ENCODE data around the gene VPS33A.

Gene VPS33A

GRCh38 chr12:122295877-122296276 is 29.6 kb upstream of the VPS33A start:
- Histone ChIP-seq H3K56ac (ENCODE audit: low read length) (no peak overlapping the region), H4K5ac (ENCODE audit: low read length) (no peak overlapping the region), H3K23ac (ENCODE audit: low read length) (no peak overlapping the region), H3K4ac (ENCODE audit: low read depth, low read length) (no peak overlapping the region), H3K79me2 (ENCODE audit: control insufficient read depth, insufficient read depth, low read length) (no peaks in the 10 kb centered on the region), H3K79me1 (ENCODE audit: low read length) (no peaks in the 10 kb centered on the region), H3K4me3 (ENCODE audit: low read length) (no peak overlapping the region), H3K4me2 (ENCODE audit: low read length) (no peak overlapping the region), H4K8ac (ENCODE audit: low read depth, low read length) (no peak overlapping the region), H2BK5ac (ENCODE audit: low read length) (no peak overlapping the region), H3K9ac (ENCODE audit: low read length) (no peak overlapping the region), H3K27me3 (ENCODE audit: insufficient read depth, low read length, poor library complexity) (no peaks in the 10 kb centered on the region), H2AK5ac (ENCODE audit: low read length) (no peak overlapping the region), H3K18ac (ENCODE audit: low read length) (no peak overlapping the region), H3K27ac (ENCODE audit: low read depth, low read length) (no peak overlapping the region), H3K36me3 (ENCODE audit: control insufficient read depth, insufficient read depth, low read length) (no peaks in the 10 kb centered on the region), H3K4me1 (ENCODE audit: control insufficient read depth, low read depth, low read length) (no peaks in the 10 kb centered on the region), H2BK15ac (replicated peaks; ENCODE audit: low read depth) (no peak overlapping the region), H2BK120ac (ENCODE audit: low read depth, low read length) (no peak overlapping the region)
- no peak for DNase-seq

GRCh38 chr12:122293081-122293480 is 26.8 kb upstream of the VPS33A start:
- H3K4me2 ChIP-seq (ENCODE audit: low read length): no peak overlapping the region
- H2BK5ac ChIP-seq (ENCODE audit: low read length): no peak overlapping the region
- H3K9ac ChIP-seq (ENCODE audit: low read length): no peak overlapping the region
- no peaks in the 10 kb centered on the region for H3K36me3 ChIP-seq (ENCODE audit: control insufficient read depth, insufficient read depth, low read length)
- H3K4ac ChIP-seq (ENCODE audit: low read depth, low read length): no peak overlapping the region
- no CpG with 5 or more reads among the region's 3 CpGs for WGBS (ENCODE audit: extremely low coverage, insufficient coverage, low lambda C conversion rate)
- no peaks in the 10 kb centered on the region for H3K79me2 ChIP-seq (ENCODE audit: control insufficient read depth, insufficient read depth, low read length)
- no peak overlapping the region for H3K56ac ChIP-seq (ENCODE audit: low read length)
- no peak overlapping the region for H2BK120ac ChIP-seq (ENCODE audit: low read depth, low read length)
- H3K4me3 ChIP-seq (ENCODE audit: low read length): no peak overlapping the region
- no peak overlapping the region for H3K18ac ChIP-seq (ENCODE audit: low read length)
- no peaks in the 10 kb centered on the region for H3K27me3 ChIP-seq (ENCODE audit: insufficient read depth, low read length, poor library complexity)
- H3K4me1 ChIP-seq (ENCODE audit: control insufficient read depth, low read depth, low read length): no peaks in the 10 kb centered on the region
- H3K79me1 ChIP-seq (ENCODE audit: low read length): no peaks in the 10 kb centered on the region
- no peak overlapping the region for H3K23ac ChIP-seq (ENCODE audit: low read length)
- H2AK5ac ChIP-seq (ENCODE audit: low read length): no peak overlapping the region
- H3K27ac ChIP-seq (ENCODE audit: low read depth, low read length): no peak overlapping the region
- H4K8ac ChIP-seq (ENCODE audit: low read depth, low read length): no peak overlapping the region
- DNase-seq: no peak
- no peak overlapping the region for H4K5ac ChIP-seq (ENCODE audit: low read length)
- no peak overlapping the region for H2BK15ac ChIP-seq (replicated peaks; ENCODE audit: low read depth)

DNA sequence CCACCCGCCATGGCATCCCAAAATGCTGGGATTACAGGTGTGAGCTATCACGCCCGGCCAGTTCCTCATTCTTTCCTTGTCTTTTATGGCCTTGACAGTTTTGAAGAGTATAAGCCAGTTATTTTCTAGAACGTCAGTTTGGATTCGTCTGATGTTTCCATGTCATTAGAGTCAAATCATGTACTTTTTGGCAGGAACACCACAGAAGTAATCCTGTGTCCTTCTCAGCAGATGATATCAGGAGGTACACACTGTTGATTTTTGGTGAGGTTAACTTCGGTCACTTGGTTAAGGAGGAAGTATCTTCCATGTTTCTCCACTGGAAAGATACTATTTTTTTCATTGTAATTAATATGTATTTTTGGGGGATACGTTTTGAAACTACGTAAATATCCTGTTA is 25.1 kb upstream of the VPS33A start:
- WGBS (ENCODE audit: extremely low coverage, insufficient coverage, low lambda C conversion rate): no CpG with 5 or more reads among the region's 8 CpGs
- Histone ChIP-seq H2BK120ac (ENCODE audit: low read depth, low read length) (no peak overlapping the region), H3K79me1 (ENCODE audit: low read length) (no peaks in the 10 kb centered on the region), H3K4me2 (ENCODE audit: low read length) (no peak overlapping the region), H2BK15ac (replicated peaks; ENCODE audit: low read depth) (no peak overlapping the region), H3K27ac (ENCODE audit: low read depth, low read length) (no peak overlapping the region), H2AK5ac (ENCODE audit: low read length) (no peak overlapping the region), H2BK5ac (ENCODE audit: low read length) (no peak overlapping the region), H3K4me3 (ENCODE audit: low read length) (no peak overlapping the region), H4K8ac (ENCODE audit: low read depth, low read length) (no peak overlapping the region), H3K23ac (ENCODE audit: low read length) (no peak overlapping the region), H4K5ac (ENCODE audit: low read length) (no peak overlapping the region), H3K56ac (ENCODE audit: low read length) (no peak overlapping the region), H3K79me2 (ENCODE audit: control insufficient read depth, insufficient read depth, low read length) (no peaks in the 10 kb centered on the region), H3K36me3 (ENCODE audit: control insufficient read depth, insufficient read depth, low read length) (no peaks in the 10 kb centered on the region), H3K4me1 (ENCODE audit: control insufficient read depth, low read depth, low read length) (no peaks in the 10 kb centered on the region), H3K4ac (ENCODE audit: low read depth, low read length) (no peak overlapping the region), H3K18ac (ENCODE audit: low read length) (no peak overlapping the region), H3K27me3 (ENCODE audit: insufficient read depth, low read length, poor library complexity) (no peaks in the 10 kb centered on the region), H3K9ac (ENCODE audit: low read length) (no peak overlapping the region)
- DNase-seq: no peak

- Histone ChIP-seq H3K23ac (ENCODE audit: low read length) (no peak overlapping the region), H3K27me3 (ENCODE audit: insufficient read depth, low read length, poor library complexity) (no peaks in the 10 kb centered on the region), H3K4ac (ENCODE audit: low read depth, low read length) (no peak overlapping the region), H2AK5ac (ENCODE audit: low read length) (no peak overlapping the region), H3K9ac (ENCODE audit: low read length) (no peak overlapping the region), H3K79me2 (ENCODE audit: control insufficient read depth, insufficient read depth, low read length) (no peaks in the 10 kb centered on the region), H2BK5ac (ENCODE audit: low read length) (no peak overlapping the region), H2BK120ac (ENCODE audit: low read depth, low read length) (no peak overlapping the region), H3K4me1 (ENCODE audit: control insufficient read depth, low read depth, low read length) (no peaks in the 10 kb centered on the region), H4K8ac (ENCODE audit: low read depth, low read length) (no peak overlapping the region), H4K5ac (ENCODE audit: low read length) (no peak overlapping the region), H3K4me2 (ENCODE audit: low read length) (no peak overlapping the region), H3K36me3 (ENCODE audit: control insufficient read depth, insufficient read depth, low read length) (peaks cover 1% of the 10 kb centered on the region), H3K27ac (ENCODE audit: low read depth, low read length) (no peak overlapping the region), H3K18ac (ENCODE audit: low read length) (no peak overlapping the region), H3K56ac (ENCODE audit: low read length) (no peak overlapping the region), H2BK15ac (replicated peaks; ENCODE audit: low read depth) (no peak overlapping the region), H3K79me1 (ENCODE audit: low read length) (no peaks in the 10 kb centered on the region), H3K4me3 (ENCODE audit: low read length) (no peak overlapping the region)
- DNase-seq: no peak
- no CpG with 5 or more reads among the region's 5 CpGs for WGBS (ENCODE audit: extremely low coverage, insufficient coverage, low lambda C conversion rate)
These were observed 17.4 kb upstream of the VPS33A start for GRCh38 chr12:122283680-122284079.

DNA sequence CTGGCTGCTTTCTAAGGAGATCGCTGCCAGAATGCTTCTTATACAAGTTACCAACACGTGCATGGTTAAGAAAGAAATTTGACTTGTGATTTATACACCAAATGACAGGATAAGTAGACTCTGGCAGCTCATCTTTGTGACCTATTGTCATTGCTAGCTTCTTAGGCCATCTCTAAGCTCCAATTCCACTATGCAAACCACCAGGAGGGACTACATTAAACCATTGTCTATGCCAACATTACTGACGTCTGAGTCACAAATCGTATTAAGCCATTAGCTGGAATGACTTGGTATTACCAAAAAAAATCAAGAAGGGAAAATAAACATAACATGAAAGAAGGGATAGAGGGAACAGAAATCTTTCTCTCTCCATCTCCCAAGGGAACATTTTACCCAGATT is 15.8 kb upstream of the VPS33A start:
- Histone ChIP-seq H3K4ac (ENCODE audit: low read depth, low read length) (no peak overlapping the region), H3K79me1 (ENCODE audit: low read length) (no peaks in the 10 kb centered on the region), H4K5ac (ENCODE audit: low read length) (no peak overlapping the region), H4K8ac (ENCODE audit: low read depth, low read length) (no peak overlapping the region), H3K4me3 (ENCODE audit: low read length) (no peak overlapping the region), H3K56ac (ENCODE audit: low read length) (no peak overlapping the region), H2AK5ac (ENCODE audit: low read length) (no peak overlapping the region), H3K27me3 (ENCODE audit: insufficient read depth, low read length, poor library complexity) (no peaks in the 10 kb centered on the region), H3K4me2 (ENCODE audit: low read length) (no peak overlapping the region), H2BK120ac (ENCODE audit: low read depth, low read length) (no peak overlapping the region), H3K23ac (ENCODE audit: low read length) (no peak overlapping the region), H2BK15ac (replicated peaks; ENCODE audit: low read depth) (no peak overlapping the region), H3K27ac (ENCODE audit: low read depth, low read length) (no peak overlapping the region), H3K9ac (ENCODE audit: low read length) (no peak overlapping the region), H3K18ac (ENCODE audit: low read length) (no peak overlapping the region), H2BK5ac (ENCODE audit: low read length) (no peak overlapping the region), H3K36me3 (ENCODE audit: control insufficient read depth, insufficient read depth, low read length) (peaks cover 5% of the 10 kb centered on the region), H3K79me2 (ENCODE audit: control insufficient read depth, insufficient read depth, low read length) (no peaks in the 10 kb centered on the region), H3K4me1 (ENCODE audit: control insufficient read depth, low read depth, low read length) (no peaks in the 10 kb centered on the region)
- peak; percentile 58 for DNase-seq
- WGBS (ENCODE audit: extremely low coverage, insufficient coverage, low lambda C conversion rate): no CpG with 5 or more reads among the region's 4 CpGs

- H3K4me3 ChIP-seq (ENCODE audit: low read length): no peak overlapping the region
- DNase-seq: no peak
- no peak overlapping the region for H3K9ac ChIP-seq (ENCODE audit: low read length)
- H2BK5ac ChIP-seq (ENCODE audit: low read length): no peak overlapping the region
- H3K27me3 ChIP-seq (ENCODE audit: insufficient read depth, low read length, poor library complexity): no peaks in the 10 kb centered on the region
- H3K79me2 ChIP-seq (ENCODE audit: control insufficient read depth, insufficient read depth, low read length): no peaks in the 10 kb centered on the region
- no peak overlapping the region for H3K56ac ChIP-seq (ENCODE audit: low read length)
- no peak overlapping the region for H3K27ac ChIP-seq (ENCODE audit: low read depth, low read length)
- no peak overlapping the region for H3K18ac ChIP-seq (ENCODE audit: low read length)
- H2BK120ac ChIP-seq (ENCODE audit: low read depth, low read length): no peak overlapping the region
- no peak overlapping the region for H2AK5ac ChIP-seq (ENCODE audit: low read length)
- H4K8ac ChIP-seq (ENCODE audit: low read depth, low read length): no peak overlapping the region
- no peaks in the 10 kb centered on the region for H3K79me1 ChIP-seq (ENCODE audit: low read length)
- no peak overlapping the region for H3K4ac ChIP-seq (ENCODE audit: low read depth, low read length)
- H2BK15ac ChIP-seq (replicated peaks; ENCODE audit: low read depth): no peak overlapping the region
- no peaks in the 10 kb centered on the region for H3K4me1 ChIP-seq (ENCODE audit: control insufficient read depth, low read depth, low read length)
- no CpG with 5 or more reads among the region's 7 CpGs for WGBS (ENCODE audit: extremely low coverage, insufficient coverage, low lambda C conversion rate)
- no peak overlapping the region for H3K23ac ChIP-seq (ENCODE audit: low read length)
- H3K4me2 ChIP-seq (ENCODE audit: low read length): no peak overlapping the region
- H3K36me3 ChIP-seq (ENCODE audit: control insufficient read depth, insufficient read depth, low read length): peaks cover 7% of the 10 kb centered on the region
- no peak overlapping the region for H4K5ac ChIP-seq (ENCODE audit: low read length)
These were observed 9.9 kb upstream of the VPS33A start for GRCh38 chr12:122276242-122276641.

Data from mesendoderm (in vitro differentiated cells).